Neural progenitor cell (in vitro differentiated cells): ENCODE measurements around the gene TMCC3. TPM values are rescaled to one million over a fixed set of nuclear protein-coding genes. Genes with fewer than 3 reads are reported as not detected.
A peak's percentile ranks its signal among the peaks of the same experiment; 100 is the strongest.
"Not testable (repeated sequence)": the region's sequence is repeated elsewhere in the genome, so short reads cannot be mapped to it uniquely, and the experiment has no call there.

Source experiments
- DNase-seq: peaks from one replicate; pipeline ENCODE4 v3.0.0-alpha.2; 2016; ENCODE audit warnings: low spot score
- H2AFZ ChIP-seq: fragments of 200-600 bp; sonication (generic); replicated peaks from 2 replicates; pipeline ENCODE4 v1.6.1; 2016; ENCODE audit warnings: antibody characterized with exemption
- H3F3A ChIP-seq: fragments of 200-600 bp; sonication (generic); 2 replicates; pipeline ENCODE4 v1.6.1; 2016; ENCODE audit warnings: antibody characterized with exemption, low read depth
- H3K27ac ChIP-seq: fragments of 200-600 bp; sonication (generic); 2 replicates; pipeline ENCODE4 v1.5.1; 2016; ENCODE audit warnings: mild to moderate bottlenecking
- H3K27me3 ChIP-seq: fragments of 200-600 bp; sonication (generic); 2 replicates; pipeline ENCODE4 v1.6.1; 2016; ENCODE audit warnings: mild to moderate bottlenecking, moderate library complexity
- H3K36me3 ChIP-seq: fragments of 200-600 bp; sonication (generic); 2 replicates; pipeline ENCODE4 v1.5.1; 2016
- H3K4me1 ChIP-seq: fragments of 200-600 bp; sonication (generic); 2 replicates; pipeline ENCODE4 v1.6.1; 2016; ENCODE audit warnings: mixed run types
- H3K4me2 ChIP-seq: fragments of 200-600 bp; sonication (generic); 2 replicates; pipeline ENCODE4 v1.6.1; 2016
- H3K4me3 ChIP-seq: fragments of 200-600 bp; sonication (generic); 2 replicates; pipeline ENCODE4 v1.5.1; 2016
- H3K79me2 ChIP-seq: fragments of 200-600 bp; sonication (generic); 2 replicates; pipeline ENCODE4 v1.6.1; 2016; ENCODE audit warnings: low read depth
- H3K9ac ChIP-seq: fragments of 200-600 bp; sonication (generic); 2 replicates; pipeline ENCODE4 v1.6.1; 2016
- H3K9me3 ChIP-seq: fragments of 200-600 bp; sonication (generic); 2 replicates; pipeline ENCODE4 v1.5.1; 2016; ENCODE audit warnings: low read depth
- H4K20me1 ChIP-seq: fragments of 200-600 bp; sonication (generic); 2 replicates; pipeline ENCODE4 v1.6.1; 2016; ENCODE audit warnings: low read depth
- H3K27ac Mint-ChIP-seq: 3 replicates; pipeline ENCODE4 v1.8.0; 2021; ENCODE audit warnings: mixed read lengths
- H3K27me3 Mint-ChIP-seq: 2 replicates; pipeline ENCODE4 v1.8.0; 2022; ENCODE audit warnings: low read depth, mild to moderate bottlenecking, inconsistent platforms, moderate library complexity, mixed read lengths; ENCODE audit not compliant: insufficient read depth
- H3K36me3 Mint-ChIP-seq: 3 replicates; pipeline ENCODE4 v1.8.0; 2021; ENCODE audit warnings: mixed read lengths
- H3K4me1 Mint-ChIP-seq: 3 replicates; pipeline ENCODE4 v1.8.0; 2021; ENCODE audit warnings: mixed read lengths
- H3K4me3 Mint-ChIP-seq: 3 replicates; pipeline ENCODE4 v1.8.0; 2021; ENCODE audit warnings: mild to moderate bottlenecking, moderate library complexity, mixed read lengths
- H3K9me3 Mint-ChIP-seq: 3 replicates; pipeline ENCODE4 v1.8.0; 2020; ENCODE audit warnings: mixed read lengths
- EZH2 ChIP-seq: fragments of 200-600 bp; sonication (generic); IDR thresholded peaks from 2 replicates; pipeline ENCODE4 v1.6.1; 2017; ENCODE audit warnings: antibody characterized with exemption, mild to moderate bottlenecking, moderate library complexity
- EZH2phosphoT487 ChIP-seq: fragments of 200-600 bp; sonication (generic); IDR thresholded peaks from 2 replicates; pipeline ENCODE4 v1.6.1; 2017; ENCODE audit warnings: antibody characterized with exemption
- total RNA-seq: library from RNA; depleted of rRNA; stranded (reverse); fragments of >200 nt; gene quantifications from 2 replicates; pipeline ENCODE4 v1.2.3, GENCODE V29; 2015; ENCODE audit warnings: low replicate concordance
- TF ChIP-seq, protein P1 (sequence below): fragments of 200-600 bp; sonication (generic); IDR thresholded peaks from 2 replicates; pipeline ENCODE4 v1.5.1; 2017; ENCODE audit warnings: antibody characterized with exemption, mild to moderate bottlenecking

Gene TMCC3
- total RNA-seq, 1 donor from 2014 or later: 9.5 TPM

DNA sequence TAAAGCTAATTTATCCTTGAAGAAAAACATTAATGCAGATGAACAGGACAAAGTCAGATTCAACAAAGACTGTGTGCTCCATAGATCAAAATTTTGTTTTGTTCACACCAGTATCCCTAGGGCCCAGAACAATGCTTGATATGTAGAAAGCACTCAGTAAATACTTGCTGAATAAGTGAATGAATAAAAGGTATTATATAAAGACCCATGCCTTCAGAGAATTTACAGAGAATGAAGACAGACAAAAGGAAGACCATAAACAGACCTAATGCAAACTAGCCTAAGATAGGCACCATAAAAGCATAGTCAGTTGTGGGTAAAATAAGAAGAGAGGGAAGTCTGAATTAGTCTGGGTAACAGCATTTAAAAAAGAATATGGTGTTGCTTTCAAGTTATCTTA, 47.3 kb upstream of the TMCC3 start:
- H3K4me3 Mint-ChIP-seq: no peak overlapping the region
- Histone ChIP-seq H3K36me3 (no peaks in the 10 kb centered on the region), H3K4me2 (no peak overlapping the region), H3K4me1 (no peaks in the 10 kb centered on the region), H3K4me3 (no peak overlapping the region), H3K27ac (no peak overlapping the region), H3F3A (no peaks in the 10 kb centered on the region), H4K20me1 (no peaks in the 10 kb centered on the region), H3K9ac (no peak overlapping the region), H3K27me3 (no peaks in the 10 kb centered on the region), H3K9me3 (no peaks in the 10 kb centered on the region), H2AFZ (no peak overlapping the region), H3K79me2 (no peaks in the 10 kb centered on the region)
- H3K9me3 Mint-ChIP-seq: peaks cover 14% of the 10 kb centered on the region
- peaks cover 3% of the 10 kb centered on the region for H3K4me1 Mint-ChIP-seq
- DNase-seq: no peak
- no peaks in the 10 kb centered on the region for H3K27me3 Mint-ChIP-seq
- no peaks in the 10 kb centered on the region for H3K36me3 Mint-ChIP-seq
- H3K27ac Mint-ChIP-seq: no peak overlapping the region
- TF ChIP-seq, protein P1, sequence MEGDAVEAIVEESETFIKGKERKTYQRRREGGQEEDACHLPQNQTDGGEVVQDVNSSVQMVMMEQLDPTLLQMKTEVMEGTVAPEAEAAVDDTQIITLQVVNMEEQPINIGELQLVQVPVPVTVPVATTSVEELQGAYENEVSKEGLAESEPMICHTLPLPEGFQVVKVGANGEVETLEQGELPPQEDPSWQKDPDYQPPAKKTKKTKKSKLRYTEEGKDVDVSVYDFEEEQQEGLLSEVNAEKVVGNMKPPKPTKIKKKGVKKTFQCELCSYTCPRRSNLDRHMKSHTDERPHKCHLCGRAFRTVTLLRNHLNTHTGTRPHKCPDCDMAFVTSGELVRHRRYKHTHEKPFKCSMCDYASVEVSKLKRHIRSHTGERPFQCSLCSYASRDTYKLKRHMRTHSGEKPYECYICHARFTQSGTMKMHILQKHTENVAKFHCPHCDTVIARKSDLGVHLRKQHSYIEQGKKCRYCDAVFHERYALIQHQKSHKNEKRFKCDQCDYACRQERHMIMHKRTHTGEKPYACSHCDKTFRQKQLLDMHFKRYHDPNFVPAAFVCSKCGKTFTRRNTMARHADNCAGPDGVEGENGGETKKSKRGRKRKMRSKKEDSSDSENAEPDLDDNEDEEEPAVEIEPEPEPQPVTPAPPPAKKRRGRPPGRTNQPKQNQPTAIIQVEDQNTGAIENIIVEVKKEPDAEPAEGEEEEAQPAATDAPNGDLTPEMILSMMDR: no peak
- TF ChIP-seq EZH2: no peak
- no peak for TF ChIP-seq EZH2phosphoT487

DNA sequence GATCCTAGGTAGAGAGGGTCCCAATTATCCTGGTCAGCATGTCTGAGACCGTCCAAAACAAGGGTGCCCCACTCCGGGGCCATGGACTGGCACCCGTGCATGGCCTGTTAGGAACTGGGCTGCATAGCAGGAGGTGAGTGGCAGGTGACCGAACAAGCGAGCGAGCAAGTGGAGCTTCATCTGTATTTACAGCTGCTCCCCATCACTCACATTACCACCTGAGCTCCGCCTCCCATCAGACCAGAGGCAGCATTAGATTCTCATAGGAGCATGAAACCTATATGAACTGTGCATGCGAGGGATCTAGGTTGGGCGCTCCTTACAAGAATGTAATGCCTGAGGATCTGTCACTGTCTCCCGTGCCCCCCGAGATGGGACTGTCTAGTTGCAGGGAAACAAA, 44.4 kb upstream of the TMCC3 start:
- no peaks in the 10 kb centered on the region for H3K79me2 ChIP-seq
- Mint-ChIP-seq H3K36me3 (no peaks in the 10 kb centered on the region), H3K4me1 (peaks cover 3% of the 10 kb centered on the region), H3K27ac (no peak overlapping the region), H3K4me3 (no peak overlapping the region), H3K27me3 (no peaks in the 10 kb centered on the region), H3K9me3 (peaks cover 13% of the 10 kb centered on the region)
- no peak overlapping the region for H3K9ac ChIP-seq
- TF ChIP-seq, protein P1: no peak
- TF ChIP-seq EZH2 (no peak), EZH2phosphoT487 (no peak)
- no peak overlapping the region for H3K4me2 ChIP-seq
- H3K27ac ChIP-seq: no peak overlapping the region
- no peaks in the 10 kb centered on the region for H3K27me3 ChIP-seq
- H3K9me3 ChIP-seq: no peaks in the 10 kb centered on the region
- H2AFZ ChIP-seq: no peak overlapping the region
- H3K36me3 ChIP-seq: no peaks in the 10 kb centered on the region
- H4K20me1 ChIP-seq: no peaks in the 10 kb centered on the region
- H3F3A ChIP-seq: no peaks in the 10 kb centered on the region
- no peak overlapping the region for H3K4me3 ChIP-seq
- no peak for DNase-seq
- H3K4me1 ChIP-seq: peaks cover 6% of the 10 kb centered on the region

DNA sequence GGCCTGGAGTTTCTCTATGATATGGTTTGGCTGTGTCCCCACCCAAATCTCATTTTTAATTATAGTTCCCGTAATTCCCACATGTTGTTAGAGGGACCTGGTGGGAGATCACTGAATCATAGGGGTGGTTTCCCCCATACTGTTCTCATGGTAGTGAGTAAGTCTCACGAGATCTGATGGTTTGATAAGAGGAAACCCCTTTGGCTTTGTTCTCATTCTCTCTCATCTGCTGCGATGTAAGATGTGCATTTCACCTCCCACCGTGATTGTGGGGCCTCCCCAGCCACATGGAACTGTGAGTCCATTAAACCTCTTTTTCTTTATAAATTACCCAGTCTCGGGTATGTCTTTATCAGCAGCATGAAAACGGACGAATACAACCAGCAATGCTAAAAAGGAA, 42.5 kb upstream of the TMCC3 start:
- not testable (repeated sequence) for DNase-seq, H3F3A ChIP-seq, H3K27me3 ChIP-seq, H4K20me1 ChIP-seq, H3K27me3 Mint-ChIP-seq, H3K4me1 Mint-ChIP-seq, H3K36me3 Mint-ChIP-seq, H3K4me1 ChIP-seq, H3K9ac ChIP-seq, H3K4me3 ChIP-seq, H3K27ac ChIP-seq, H3K79me2 ChIP-seq, H3K9me3 Mint-ChIP-seq, H3K4me2 ChIP-seq, H3K4me3 Mint-ChIP-seq, H3K9me3 ChIP-seq, H3K36me3 ChIP-seq, H3K27ac Mint-ChIP-seq
- peak overlapping the region; percentile 35 for H2AFZ ChIP-seq

- H3K9ac ChIP-seq: no peak overlapping the region
- no peaks in the 10 kb centered on the region for H3F3A ChIP-seq
- H3K4me1 ChIP-seq: peaks cover 6% of the 10 kb centered on the region
- Mint-ChIP-seq H3K9me3 (no peaks in the 10 kb centered on the region), H3K27me3 (peaks cover 3% of the 10 kb centered on the region), H3K27ac (no peak overlapping the region), H3K36me3 (no peaks in the 10 kb centered on the region), H3K4me3 (no peak overlapping the region), H3K4me1 (peaks cover 3% of the 10 kb centered on the region)
- DNase-seq: no peak
- H4K20me1 ChIP-seq: no peaks in the 10 kb centered on the region
- H3K9me3 ChIP-seq: no peaks in the 10 kb centered on the region
- H3K36me3 ChIP-seq: no peaks in the 10 kb centered on the region
- H3K27me3 ChIP-seq: no peaks in the 10 kb centered on the region
- no peaks in the 10 kb centered on the region for H3K79me2 ChIP-seq
- TF ChIP-seq, protein P1: no peak
- TF ChIP-seq EZH2phosphoT487 (no peak), EZH2 (no peak)
- H3K27ac ChIP-seq: no peak overlapping the region
- peak overlapping the region; percentile 27 for H2AFZ ChIP-seq
- H3K4me3 ChIP-seq: no peak overlapping the region
- H3K4me2 ChIP-seq: no peak overlapping the region
Observed at GRCh38 chr12:94690198-94690771, 39.9 kb upstream of the TMCC3 start.
